HG03025 (cell line): ENCODE measurements around the gene EGFLAM.
A peak's percentile ranks its signal among the peaks of the same experiment; 100 is the strongest.

ENCODE experiments used
- ATAC-seq: cut with Tn5 transposase; IDR thresholded peaks from one replicate; pipeline ENCODE4 v1.9.1; 2021; ENCODE audit warnings: mild to moderate bottlenecking, moderate library complexity; ENCODE audit not compliant: unreplicated experiment, low FRiP score

EGFLAM gene

DNA sequence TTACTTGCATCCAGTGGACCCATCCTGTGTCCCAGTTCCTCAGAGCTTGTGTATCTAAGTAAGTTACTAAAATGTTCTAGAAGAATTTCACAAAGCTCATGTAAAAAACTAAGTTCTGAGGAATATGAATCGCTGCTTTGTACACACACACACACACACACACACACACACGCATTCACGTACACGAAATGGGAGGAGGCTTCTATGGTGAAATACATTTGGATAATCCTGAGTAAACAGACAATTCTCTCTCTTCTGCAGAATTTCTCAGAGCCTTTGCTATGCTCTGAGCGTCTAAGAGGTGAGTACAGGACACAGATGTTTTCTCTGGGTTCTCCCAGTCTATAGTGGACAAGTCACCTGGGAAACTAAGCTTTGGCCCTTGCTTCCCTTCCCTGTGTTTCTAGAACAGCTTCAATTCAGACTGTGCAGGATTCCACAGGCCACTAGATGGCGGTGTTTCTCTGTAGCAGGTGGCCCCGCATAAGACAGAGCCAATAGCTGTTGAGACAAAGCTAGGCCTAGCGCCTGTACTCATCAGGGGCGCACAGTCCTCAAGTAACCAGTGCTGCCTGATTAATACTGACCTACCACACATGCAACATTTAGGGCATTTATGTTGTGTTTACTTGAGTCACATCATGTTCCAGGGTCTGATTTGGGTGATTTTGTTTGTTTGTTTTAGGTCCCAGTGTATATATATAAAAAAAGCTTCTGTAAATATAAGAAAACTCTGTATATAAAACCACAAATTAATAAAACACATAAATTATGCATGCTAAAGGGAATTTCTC, 183.3 kb downstream of the EGFLAM start:
- peak; percentile 96 for ATAC-seq

DNA sequence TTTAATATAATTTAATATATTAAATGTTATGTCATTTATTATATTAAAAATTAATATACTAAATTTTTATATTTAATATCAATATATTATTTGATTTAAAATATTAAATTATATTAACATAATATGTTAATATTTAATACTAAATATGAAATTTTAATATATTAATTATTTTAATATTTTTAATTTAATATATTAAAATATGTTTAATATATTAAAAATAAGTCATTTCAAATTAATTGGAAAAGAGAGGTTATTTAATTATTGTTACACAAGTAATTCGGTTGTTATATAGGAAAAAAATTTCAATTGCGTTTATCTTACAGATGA, 183.9 kb downstream of the EGFLAM start:
- ATAC-seq, result no peak

DNA sequence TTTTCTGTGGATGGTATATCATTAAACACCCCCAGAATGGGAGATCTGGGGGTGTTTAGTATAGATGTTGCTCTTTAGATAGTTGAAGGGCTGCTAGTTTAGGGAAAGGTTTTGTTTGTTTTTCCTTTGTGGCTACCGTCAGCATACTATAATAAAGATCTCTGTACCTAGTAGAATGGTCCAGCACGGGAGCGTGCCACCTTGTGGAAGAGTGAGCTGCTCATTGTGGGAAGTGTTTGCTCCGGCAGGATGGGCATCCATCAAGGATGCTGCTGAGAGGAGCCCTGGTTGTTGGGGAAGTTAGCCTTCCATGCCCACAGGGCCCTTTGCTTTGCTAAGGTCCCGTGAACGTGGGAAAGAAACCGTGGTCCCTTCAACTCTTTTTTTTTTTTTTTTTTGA, 185.0 kb downstream of the EGFLAM start:
- no peak for ATAC-seq

DNA sequence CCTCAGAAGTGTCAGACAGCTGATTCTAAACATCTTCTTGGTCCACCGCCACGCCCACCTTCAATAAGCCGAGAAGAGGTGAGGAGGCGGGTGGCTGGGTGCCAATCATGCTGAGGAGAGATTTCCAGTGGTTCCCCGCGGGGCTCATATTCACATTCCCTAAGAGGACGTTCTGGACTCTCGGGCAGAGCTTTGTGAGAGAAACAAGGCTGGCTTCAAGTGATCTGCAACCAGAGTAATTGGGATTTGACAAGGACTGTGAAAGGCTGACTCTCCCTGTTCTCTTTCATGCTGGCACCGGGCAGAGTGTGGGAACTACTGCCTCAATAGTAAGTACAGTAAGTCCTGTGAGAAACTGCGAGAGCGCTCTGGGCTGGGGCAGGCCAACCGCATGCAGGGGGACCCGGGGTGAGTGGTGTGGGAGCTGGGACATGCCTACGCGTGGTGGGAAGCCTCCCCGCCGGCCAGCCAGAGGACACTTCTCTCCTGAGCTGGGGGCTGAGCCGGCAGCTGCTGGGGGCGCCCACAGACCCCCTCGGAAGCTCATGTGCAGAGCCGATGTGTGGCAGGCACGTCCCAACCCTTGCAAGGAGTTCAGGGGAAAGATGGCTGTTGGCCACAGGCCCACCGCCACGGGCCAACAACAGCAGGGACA, 187.1 kb downstream of the EGFLAM start:
- no peak for ATAC-seq

DNA sequence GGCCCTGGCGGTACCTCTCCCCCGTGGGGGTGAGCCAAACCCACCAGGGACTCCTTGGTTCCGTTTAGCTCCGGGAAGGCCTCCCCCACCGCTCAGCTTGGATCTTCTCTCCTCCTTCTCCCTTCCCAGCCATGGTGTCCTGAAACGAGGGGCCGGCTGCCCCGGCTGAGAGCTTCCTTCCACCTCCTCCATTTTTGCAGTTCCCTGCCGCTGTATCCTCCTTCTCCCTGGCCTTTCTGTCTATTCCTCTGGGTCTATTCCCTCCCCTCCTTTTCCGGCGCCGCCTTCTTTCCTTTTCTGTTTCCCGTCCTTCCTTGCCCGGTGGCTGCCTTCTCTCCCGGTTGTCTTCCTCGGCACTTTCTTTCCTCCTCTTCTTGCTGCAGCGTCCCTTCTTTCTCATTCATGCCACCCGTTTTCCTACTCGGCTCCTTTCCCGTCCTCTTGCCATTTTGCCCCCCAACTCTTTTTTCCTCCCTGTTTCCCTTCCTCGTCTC, 187.7 kb downstream of the EGFLAM start:
- no peak for ATAC-seq

DNA sequence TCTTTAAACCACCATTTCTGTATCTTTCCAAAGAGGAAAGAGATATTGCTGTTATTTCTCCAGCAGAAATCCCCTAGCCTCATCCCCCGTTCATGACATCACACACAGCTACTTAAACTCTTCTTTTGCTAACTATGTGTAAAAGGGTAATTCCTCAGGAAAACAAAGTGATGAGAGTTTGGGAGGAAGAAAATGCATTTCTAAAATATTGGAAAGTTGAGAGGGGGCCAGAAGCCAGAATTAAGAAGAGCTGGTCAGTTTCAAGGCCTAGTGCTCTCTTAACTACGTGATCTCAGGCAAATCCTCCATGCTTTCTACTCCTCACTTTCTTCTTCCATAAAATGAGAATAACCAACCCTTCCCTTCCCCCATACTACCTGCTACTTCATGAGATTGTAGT, 188.7 kb downstream of the EGFLAM start:
- no peak for ATAC-seq

DNA sequence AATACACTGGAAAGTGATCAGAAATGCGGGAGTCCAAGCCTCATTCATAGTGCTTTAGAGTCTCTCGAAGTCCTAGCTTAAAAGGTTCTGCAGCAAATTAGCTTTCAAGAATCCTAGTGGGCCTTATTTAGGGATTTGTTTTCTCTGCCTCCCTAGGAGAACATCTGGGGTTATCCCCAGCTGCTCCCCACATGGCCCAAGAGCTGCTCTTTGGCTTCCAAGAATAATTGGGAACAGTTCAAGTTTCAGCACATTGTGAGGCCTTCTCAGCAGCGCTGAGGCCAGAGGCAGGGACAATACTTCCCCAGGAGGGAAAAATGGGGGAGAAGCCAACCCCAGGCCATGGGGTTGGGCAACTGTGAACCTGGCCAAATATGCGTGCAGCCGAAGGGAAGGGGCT, 189.4 kb downstream of the EGFLAM start:
- ATAC-seq, result no peak

DNA sequence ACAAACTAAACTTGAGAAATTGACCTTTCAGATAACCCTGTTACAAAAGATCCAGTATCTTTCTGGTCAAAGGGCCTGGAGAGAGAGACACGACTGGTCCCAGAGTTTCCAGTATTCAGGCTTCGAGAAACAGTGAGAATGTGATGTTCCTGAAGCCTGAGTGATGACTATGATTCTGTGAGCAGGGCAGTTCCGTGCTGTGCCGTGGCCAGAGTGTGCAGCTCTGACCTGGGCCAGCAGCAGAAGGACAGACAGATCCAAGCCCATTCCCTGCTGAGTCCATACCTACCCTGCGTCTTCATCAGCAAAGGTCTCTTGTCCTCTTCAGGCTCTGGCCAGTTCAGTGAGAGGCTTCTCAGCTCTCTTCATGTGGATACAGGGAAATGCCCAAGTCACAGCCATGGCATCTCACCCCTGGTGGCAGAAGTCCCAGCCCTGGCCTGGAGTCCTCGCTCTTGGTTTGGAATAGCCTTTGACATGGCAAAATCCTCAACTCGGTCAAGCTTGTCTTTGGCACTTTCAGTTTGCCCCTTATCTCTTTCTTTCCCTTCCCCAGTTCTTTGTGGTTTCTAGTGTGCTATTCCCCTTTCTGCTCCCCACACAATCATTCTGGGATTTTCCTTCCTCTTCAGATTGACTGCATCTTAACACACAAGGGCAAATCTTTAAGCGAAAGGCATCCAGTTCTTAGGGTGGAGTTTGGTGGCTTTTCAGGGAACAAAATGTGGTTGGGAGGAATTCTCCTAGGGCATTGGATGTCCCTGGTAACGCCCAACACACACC, 190.4 kb downstream of the EGFLAM start:
- no peak for ATAC-seq

DNA sequence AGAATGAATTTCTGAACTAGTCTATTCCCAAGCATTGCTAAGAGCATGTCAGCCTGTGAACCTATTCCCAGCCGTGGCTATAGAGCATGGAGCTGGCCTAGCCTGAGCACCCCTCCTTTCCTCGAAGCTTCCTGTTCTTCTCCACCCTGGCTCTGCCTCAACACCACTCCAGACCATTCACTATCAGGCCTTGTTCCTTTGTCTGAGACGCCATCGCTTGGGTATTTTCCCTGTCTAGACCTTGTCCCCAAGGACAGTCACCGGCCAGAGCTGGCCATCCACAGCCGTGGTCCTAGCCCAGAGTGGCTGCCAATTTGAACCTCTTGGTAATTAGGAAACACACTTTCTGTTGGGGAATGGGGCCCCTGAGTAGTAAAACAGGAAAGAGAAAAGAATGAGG, 192.3 kb downstream of the EGFLAM start:
- ATAC-seq, result no peak

DNA sequence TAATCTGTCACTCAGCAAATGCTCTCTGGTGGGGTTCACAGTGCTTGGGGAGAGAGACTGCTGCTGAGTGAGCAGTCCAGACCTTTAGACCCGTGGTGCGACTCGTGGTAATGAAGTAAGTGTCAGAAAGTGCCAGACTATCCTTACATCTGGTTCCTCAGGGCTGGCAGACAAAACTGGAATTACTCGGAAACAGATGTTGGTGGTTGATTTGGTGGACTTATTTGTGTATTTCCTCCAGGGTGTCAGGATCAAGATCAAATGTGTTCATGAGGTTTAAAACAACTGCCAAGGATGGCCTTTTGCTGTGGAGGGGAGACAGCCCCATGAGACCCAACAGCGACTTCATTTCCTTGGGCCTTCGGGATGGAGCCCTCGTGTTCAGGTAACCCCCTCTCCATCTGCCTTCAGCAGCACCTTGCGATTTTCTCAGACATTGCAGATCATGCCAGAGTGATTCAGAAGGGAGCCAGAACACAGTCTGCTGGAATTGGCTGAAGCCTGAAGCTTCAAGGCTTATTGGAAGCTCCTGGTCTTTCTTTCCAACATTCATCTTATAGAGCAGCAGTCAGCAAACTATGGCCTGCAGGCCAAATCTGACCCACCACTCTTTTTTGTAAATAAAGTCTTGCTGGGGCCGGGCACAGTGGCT, 192.8 kb downstream of the EGFLAM start:
- ATAC-seq, result no peak

DNA sequence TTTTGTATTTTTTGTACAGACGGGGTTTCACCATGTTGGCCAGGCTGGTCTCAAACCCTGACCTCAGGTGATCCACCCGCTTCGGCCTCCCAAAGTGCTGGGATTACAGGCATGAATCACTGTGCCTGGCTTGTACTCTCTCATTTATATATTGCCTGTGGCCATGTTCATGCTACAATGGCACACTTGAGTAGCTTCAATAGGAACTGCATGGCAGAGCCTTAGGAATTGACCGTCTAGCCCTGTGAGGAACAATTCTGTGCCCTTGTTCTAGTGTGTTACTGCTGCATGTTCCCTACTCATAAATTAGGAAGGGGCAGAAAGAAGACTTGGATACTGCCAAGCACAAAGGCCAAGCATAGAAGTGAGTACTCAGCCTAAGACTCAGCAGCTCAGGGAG, 193.8 kb downstream of the EGFLAM start:
- ATAC-seq, result no peak

DNA sequence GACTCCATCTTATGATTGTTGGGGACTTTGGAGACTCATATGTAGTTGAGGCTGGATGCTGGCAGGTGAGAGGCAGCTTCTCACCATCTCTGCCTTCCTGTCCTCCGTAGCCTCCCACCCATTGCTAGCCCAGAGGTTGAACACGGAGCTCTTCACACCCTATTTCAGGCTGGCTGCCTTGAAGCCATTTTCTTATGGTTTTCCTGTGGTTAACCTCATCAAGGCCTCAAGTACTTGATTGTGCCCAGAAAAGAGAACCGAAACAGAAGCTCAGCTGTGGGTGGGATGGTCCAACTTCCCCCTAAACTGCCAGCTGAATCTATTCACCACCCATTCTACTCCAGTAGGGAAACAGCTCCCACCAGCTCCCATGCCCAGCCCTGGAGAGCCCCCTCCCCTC, 195.1 kb downstream of the EGFLAM start:
- peak; percentile 99 for ATAC-seq

DNA sequence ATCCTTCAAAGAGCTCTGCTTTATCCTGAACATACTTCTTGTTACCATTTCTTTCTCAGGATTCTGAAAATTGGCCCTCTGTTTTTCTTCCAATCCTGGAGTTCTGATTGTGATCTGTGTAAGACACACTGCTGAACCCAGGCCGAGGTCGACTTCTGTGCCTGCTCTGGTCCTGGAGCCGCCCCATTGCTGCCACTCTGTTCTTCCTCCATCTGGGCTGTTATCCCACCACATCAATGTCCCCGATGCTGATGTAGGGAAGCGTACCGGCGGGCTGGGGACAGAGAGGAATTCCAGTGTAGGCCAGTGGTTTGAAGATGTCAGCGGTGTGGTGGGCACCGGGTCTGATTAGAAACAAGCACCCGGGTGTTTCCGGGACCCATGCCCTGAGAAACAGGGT, 195.6 kb downstream of the EGFLAM start:
- ATAC-seq, result peak; percentile 5

DNA sequence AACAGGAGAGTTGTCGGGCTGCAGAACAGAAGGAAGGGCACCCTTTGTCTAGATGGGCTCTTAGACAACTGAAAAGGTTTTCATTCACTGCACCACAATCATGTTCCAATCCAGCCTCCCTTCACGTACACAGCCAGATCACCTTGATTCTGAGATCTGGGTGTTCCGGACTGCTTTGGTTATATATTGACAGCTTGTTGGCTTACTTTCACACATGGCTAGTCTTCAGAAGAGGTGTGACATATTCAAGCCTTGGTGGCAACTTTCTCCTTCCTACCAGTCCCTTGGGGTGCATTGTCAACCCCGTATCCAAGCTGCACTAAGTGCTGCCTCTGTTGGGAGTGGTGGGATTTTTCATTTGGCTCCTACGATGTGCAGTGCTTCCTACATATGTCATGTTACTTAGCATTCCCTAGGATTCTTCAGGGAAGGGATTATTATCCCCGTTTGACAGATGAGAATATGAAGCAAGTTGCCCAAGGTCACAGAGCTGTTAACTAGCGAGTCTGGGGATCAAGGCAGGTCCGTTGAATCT, 197.5 kb downstream of the EGFLAM start:
- ATAC-seq, result no peak

DNA sequence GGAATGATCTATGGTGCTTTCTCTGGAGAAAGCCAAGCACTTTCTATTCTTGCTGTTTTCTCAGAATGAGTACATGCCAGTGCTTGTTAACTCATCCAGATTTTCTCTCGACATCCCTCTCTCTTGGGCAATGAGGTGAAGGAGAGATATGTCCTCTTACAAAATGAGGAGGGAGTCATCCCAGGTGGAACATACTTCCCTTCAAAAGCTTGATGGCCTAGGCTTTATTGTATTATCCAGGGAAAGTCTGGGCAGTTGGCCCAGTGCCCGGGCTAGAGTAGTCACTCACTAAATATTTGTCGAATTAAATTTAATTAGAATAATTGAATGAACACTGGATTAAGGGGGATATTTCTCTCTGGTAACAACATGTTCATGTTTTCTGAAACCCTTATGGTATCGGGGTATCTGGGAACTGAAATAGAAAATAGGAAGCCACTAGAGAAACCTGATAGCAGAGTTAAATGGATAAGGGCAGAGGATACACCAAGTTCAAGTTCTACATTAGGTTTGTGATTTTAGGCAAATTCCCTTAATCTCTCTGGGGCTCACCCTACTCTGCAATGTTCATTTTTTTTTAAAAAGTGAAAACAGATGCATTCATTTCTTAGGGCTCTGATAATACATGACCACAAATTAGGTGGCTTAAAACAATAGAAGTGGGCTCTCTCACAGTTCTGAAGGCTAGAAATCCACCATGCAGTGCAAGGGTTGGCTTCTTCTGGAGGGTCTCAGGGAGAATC, 198.5 kb downstream of the EGFLAM start:
- ATAC-seq, result no peak

DNA sequence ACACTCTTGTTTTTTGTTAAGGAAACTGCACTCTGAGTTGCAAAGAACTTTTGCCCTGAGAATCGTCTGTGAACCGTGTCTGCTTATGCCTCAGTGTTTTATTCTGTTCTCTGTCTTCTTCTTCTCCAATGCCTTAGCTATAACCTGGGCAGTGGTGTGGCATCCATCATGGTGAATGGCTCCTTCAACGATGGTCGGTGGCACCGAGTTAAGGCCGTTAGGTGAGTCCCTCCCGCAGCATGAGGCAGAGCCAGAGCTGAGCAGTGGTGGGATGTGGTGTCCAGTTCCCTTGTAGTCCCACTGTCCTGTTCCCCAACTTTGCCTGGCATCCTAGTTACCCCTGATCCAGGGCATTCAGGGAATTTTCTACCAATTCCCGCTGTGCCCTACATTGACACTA, 199.8 kb downstream of the EGFLAM start:
- ATAC-seq, result no peak

DNA sequence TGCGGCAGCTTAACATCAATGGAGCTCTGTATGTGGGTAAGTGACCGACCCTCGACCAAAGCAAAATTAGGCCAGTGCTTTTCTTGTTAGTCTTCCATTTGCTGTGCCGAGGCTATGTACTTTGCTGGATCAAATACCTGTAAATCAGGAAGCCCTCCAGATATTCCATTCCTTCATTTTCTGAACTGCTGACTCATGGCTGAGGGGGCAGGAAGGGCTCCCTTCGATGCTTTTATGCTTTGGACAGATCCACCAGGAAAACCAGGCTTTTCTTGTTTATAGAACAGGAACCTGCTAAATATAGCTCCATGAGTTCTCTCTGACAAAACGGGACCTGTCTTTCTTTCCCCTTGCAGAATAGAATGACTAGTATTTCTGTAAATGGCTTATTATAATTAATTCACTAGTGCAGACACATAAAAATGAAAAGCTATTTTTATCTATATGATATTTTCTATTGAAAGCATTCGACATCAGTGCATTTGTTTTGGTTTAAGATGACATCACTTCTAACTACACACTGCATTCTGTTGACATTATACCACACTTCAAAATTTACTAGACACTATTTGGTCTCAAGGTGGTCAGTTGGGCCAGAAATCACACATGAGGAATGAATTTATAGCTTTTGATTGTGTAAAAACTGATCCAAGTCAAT, 204.7 kb downstream of the EGFLAM start:
- no peak for ATAC-seq

DNA sequence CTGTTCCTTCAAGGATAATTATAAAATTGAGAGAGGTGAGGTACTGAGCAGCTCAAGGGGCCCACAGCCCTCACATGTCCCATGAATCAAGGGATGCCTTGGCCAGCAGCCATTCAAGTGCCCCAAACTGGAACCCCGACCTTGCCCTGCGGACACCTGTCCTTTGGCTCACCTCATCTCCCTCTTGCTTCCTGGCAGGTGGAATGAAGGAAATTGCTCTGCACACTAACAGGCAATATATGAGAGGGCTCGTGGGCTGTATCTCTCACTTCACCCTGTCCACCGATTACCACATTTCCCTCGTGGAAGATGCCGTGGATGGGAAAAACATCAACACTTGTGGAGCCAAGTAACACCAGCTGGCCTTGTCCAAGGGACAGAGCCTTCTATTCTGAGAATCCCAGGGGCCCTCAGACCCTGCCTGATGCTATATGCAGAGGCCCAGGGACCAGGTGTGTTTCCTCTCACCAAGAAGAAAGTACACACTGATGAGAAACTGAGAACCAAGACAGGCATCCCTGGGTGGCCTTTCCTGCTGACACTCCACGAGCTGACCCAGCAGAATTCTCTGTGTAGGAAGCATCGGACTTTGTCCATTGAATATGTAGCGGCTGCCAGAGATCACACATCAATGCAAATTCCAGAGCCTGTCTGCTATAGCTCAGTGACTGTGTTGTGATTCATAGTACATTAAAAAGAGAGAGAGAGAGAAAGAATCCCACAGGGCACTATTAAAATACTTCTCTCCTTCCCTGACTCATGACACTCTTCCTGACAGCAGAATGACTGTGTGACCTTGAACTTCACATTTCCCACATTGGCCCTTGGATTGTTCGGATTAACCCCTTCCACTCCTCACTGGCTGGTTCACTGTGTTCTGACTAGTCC, 205.5 kb downstream of the EGFLAM start:
- no peak for ATAC-seq

DNA sequence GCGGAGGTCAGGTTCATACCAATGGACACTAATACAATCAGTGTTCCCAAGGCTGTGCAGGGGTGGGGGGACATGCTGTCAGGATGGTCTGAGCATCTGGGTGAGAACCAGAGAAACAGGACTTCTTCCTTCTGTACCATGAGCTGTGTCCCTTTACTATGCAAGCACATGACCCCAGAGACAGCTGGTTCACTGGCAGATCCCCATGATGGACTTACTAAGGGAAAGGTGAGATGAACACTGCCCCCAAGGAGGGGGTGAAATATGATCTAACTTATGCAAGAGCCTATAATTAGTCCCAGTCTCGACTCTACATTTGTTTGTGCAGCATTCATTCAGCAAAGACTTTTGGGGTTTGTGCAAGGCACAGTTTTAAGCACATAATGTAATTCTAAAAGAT, 206.7 kb downstream of the EGFLAM start:
- ATAC-seq, result no peak
